ENCODE measurements around the gene PICALM. TPM values are rescaled to one million over a fixed set of nuclear protein-coding genes. Genes with fewer than 3 reads are reported as not detected.
A peak's percentile ranks its signal among the peaks of the same experiment; 100 is the strongest.

The PICALM gene
- total and polyA plus RNA-seq, 2 of the 13 experiments (the other 11 are each of a cell fraction or from before 2014, with no cell fraction given) = 97.6 to 154 TPM

DNA sequence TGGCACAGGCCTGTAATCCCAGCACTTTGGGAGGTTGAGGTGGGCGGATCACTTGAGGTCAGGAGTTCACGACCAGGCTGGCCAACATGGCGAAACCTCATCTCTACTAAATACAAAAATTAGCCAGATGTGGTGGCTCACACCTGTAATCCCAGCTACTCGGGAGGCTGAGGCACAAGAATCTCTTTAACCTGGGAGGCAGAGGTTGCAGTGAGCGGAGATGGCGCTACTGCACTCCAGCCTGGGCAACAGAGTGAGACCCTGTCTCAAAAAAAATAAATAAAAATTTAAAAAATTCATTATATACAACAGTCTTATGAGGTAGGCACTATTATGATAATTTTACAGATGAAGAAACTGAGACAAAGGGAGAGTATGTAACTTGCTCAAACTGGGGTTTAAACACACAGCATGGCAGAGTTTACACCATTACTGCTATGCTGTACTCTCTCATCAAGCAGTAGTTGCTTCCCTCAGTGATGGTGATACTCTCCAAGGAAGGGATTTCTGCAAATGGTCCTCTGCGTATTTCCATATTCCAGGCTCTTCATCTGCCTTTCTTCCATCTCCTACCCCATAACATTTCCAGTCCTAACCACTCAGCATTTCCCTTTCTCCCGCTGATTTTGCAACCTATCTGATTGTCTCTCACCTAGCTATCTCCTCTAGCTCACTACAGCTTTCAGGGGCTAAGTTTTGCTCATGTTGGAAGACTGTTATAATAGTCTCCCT lies 118.4 kb downstream of the PICALM start:
- ChIA-PET POLR2A (no interaction called here), CTCF (ENCODE audit: low intra/inter-chr PET ratio, low total read pairs) (no interaction called here)
- peak; percentile 8 for ATAC-seq
- TF ChIP-seq ZFP36 (IDR thresholded peaks at IDR 0.05; ENCODE audit: borderline replicate concordance, low read depth, low read length, partially characterized antibody) = no peak
- TF ChIP-seq, protein P1, sequence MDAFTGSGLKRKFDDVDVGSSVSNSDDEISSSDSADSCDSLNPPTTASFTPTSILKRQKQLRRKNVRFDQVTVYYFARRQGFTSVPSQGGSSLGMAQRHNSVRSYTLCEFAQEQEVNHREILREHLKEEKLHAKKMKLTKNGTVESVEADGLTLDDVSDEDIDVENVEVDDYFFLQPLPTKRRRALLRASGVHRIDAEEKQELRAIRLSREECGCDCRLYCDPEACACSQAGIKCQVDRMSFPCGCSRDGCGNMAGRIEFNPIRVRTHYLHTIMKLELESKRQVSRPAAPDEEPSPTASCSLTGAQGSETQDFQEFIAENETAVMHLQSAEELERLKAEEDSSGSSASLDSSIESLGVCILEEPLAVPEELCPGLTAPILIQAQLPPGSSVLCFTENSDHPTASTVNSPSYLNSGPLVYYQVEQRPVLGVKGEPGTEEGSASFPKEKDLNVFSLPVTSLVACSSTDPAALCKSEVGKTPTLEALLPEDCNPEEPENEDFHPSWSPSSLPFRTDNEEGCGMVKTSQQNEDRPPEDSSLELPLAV (CRISPR knock-in tag; conservative IDR thresholded peaks at IDR 0.05; ENCODE audit: low read depth) = no peak
- TF ChIP-seq TMF1 (CRISPR knock-in tag; IDR thresholded peaks at IDR 0.05; ENCODE audit: low read depth) = no peak
- TF ChIP-seq, protein P2, sequence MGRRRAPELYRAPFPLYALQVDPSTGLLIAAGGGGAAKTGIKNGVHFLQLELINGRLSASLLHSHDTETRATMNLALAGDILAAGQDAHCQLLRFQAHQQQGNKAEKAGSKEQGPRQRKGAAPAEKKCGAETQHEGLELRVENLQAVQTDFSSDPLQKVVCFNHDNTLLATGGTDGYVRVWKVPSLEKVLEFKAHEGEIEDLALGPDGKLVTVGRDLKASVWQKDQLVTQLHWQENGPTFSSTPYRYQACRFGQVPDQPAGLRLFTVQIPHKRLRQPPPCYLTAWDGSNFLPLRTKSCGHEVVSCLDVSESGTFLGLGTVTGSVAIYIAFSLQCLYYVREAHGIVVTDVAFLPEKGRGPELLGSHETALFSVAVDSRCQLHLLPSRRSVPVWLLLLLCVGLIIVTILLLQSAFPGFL (CRISPR knock-in tag; IDR thresholded peaks at IDR 0.05) = no peak
- TF ChIP-seq, protein P3, sequence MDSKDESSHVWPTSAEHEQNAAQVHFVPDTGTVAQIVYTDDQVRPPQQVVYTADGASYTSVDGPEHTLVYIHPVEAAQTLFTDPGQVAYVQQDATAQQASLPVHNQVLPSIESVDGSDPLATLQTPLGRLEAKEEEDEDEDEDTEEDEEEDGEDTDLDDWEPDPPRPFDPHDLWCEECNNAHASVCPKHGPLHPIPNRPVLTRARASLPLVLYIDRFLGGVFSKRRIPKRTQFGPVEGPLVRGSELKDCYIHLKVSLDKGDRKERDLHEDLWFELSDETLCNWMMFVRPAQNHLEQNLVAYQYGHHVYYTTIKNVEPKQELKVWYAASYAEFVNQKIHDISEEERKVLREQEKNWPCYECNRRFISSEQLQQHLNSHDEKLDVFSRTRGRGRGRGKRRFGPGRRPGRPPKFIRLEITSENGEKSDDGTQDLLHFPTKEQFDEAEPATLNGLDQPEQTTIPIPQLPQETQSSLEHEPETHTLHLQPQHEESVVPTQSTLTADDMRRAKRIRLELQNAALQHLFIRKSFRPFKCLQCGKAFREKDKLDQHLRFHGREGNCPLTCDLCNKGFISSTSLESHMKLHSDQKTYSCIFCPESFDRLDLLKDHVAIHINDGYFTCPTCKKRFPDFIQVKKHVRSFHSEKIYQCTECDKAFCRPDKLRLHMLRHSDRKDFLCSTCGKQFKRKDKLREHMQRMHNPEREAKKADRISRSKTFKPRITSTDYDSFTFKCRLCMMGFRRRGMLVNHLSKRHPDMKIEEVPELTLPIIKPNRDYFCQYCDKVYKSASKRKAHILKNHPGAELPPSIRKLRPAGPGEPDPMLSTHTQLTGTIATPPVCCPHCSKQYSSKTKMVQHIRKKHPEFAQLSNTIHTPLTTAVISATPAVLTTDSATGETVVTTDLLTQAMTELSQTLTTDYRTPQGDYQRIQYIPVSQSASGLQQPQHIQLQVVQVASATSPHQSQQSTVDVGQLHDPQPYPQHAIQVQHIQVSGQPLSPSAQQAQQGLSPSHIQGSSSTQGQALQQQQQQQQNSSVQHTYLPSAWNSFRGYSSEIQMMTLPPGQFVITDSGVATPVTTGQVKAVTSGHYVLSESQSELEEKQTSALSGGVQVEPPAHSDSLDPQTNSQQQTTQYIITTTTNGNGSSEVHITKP (CRISPR knock-in tag; IDR thresholded peaks at IDR 0.05; ENCODE audit: low read depth) = no peak
- no peak for TF ChIP-seq PLRG1 (conservative IDR thresholded peaks at IDR 0.05)
- no peak for TF ChIP-seq SMARCE1 (IDR thresholded peaks at IDR 0.05; ENCODE audit: borderline replicate concordance)
- TF ChIP-seq TSC22D2 (CRISPR knock-in tag; IDR thresholded peaks at IDR 0.05; ENCODE audit: borderline replicate concordance) = no peak
- TF ChIP-seq ZNF20 (CRISPR knock-in tag; IDR thresholded peaks at IDR 0.05) = no peak
- TF ChIP-seq ZNF460 (CRISPR knock-in tag; IDR thresholded peaks at IDR 0.05; ENCODE audit: borderline replicate concordance) = 0 out of 2 replicates have a peak, but pooled peaks have one; percentile 31
- TF ChIP-seq, protein P4, sequence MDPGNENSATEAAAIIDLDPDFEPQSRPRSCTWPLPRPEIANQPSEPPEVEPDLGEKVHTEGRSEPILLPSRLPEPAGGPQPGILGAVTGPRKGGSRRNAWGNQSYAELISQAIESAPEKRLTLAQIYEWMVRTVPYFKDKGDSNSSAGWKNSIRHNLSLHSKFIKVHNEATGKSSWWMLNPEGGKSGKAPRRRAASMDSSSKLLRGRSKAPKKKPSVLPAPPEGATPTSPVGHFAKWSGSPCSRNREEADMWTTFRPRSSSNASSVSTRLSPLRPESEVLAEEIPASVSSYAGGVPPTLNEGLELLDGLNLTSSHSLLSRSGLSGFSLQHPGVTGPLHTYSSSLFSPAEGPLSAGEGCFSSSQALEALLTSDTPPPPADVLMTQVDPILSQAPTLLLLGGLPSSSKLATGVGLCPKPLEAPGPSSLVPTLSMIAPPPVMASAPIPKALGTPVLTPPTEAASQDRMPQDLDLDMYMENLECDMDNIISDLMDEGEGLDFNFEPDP (CRISPR knock-in tag; conservative IDR thresholded peaks at IDR 0.05) = 0 out of 2 replicates have a peak, but pooled peaks have one; percentile 69
- TF ChIP-seq TOPORS (CRISPR knock-in tag; IDR thresholded peaks at IDR 0.05) = no peak
- TF ChIP-seq MEIS1 (CRISPR knock-in tag; IDR thresholded peaks at IDR 0.05; ENCODE audit: borderline replicate concordance) = no peak
- TF ChIP-seq AGO2 (optimal IDR thresholded peaks at IDR 0.05; ENCODE audit: low read depth, low read length) = peak; percentile 26
- no peak for TF ChIP-seq ZNF746 (CRISPR knock-in tag; IDR thresholded peaks at IDR 0.05)
- no peak for TF ChIP-seq SMAD1 (CRISPR knock-in tag; IDR thresholded peaks at IDR 0.05; ENCODE audit: borderline replicate concordance, low read depth)

More for the DNA sequence above, 118.4 kb downstream of the PICALM start:
- H3K79me2 ChIP-seq (ENCODE audit: insufficient read depth, low read length) = no peaks in the 10 kb centered on the region
- intact Hi-C loops (cut with micrococcal nuclease; ENCODE audit: unreplicated experiment) = no loop called here
- no peak overlapping the region for H2AFZ ChIP-seq (ENCODE audit: low read length)
- DNase-seq (ENCODE audit: low spot score) = no peak
- in situ Hi-C loops (cut with HindIII; ENCODE audit: extremely low pct_ligation_motif_present, low pct_unique_long_range_greater_than_20kb) = no loop called here
- no peaks in the 10 kb centered on the region for H3K27me3 ChIP-seq (ENCODE audit: control insufficient read depth in 1 of 2, insufficient read depth in 2 of 2, low read length in 2 of 2)
- no peak overlapping the region for H3K27ac ChIP-seq (ENCODE audit: extremely low read length, insufficient read depth, low read length)
- no peak overlapping the region for H3K4me2 ChIP-seq (ENCODE audit: low read depth, low read length)
- WGBS (ENCODE audit: low lambda C conversion rate) = 92% methylated on average over 8 of the region's 8 CpGs
- no peaks in the 10 kb centered on the region for H3K9me3 ChIP-seq (ENCODE audit: low read length)
- no peaks in the 10 kb centered on the region for H3K36me3 ChIP-seq (replicated peaks in 1 of 2; ENCODE audit: control insufficient read depth in 1 of 2, insufficient read depth in 2 of 2, low read length in 2 of 2)
- H3K4me1 ChIP-seq (ENCODE audit: insufficient read depth, low read length) = peaks cover 60% of the 10 kb centered on the region
- no peak overlapping the region for H3K4me3 ChIP-seq (replicated peaks in 1 of 3; ENCODE audit: insufficient read depth in 1 of 3, low read depth in 2 of 3, low read length in 3 of 3)
- no TSS peak for BruUV-seq (replicated peaks)
- no peaks in the 10 kb centered on the region for H4K20me1 ChIP-seq (ENCODE audit: insufficient read depth, low read length)
- no peak for FAIRE-seq
- H3K9ac ChIP-seq (ENCODE audit: insufficient read depth, low read depth, low read length) = no peak overlapping the region
